NCI-H510A treated with DMSO at 0.1 percent for 48 hours (cell line): ENCODE data around the gene ANKRD33.

Experiments used
- DNase-seq: peaks from one replicate; lab custom pipeline; 2025; lab: John Stamatoyannopoulos, UW

ANKRD33 gene

GRCh38 chr12:51920046-51920445 lies 32.1 kb downstream of the ANKRD33 start:
- no peak for DNase-seq

GRCh38 chr12:51921017-51921725 lies 33.3 kb downstream of the ANKRD33 start:
- no peak for DNase-seq

GRCh38 chr12:51922146-51922545 lies 34.2 kb downstream of the ANKRD33 start:
- no peak for DNase-seq

GRCh38 chr12:51922762-51923505 lies 35.0 kb downstream of the ANKRD33 start:
- no peak for DNase-seq

GRCh38 chr12:51923506-51924365 lies 35.8 kb downstream of the ANKRD33 start:
- no peak for DNase-seq

- DNase-seq, result no peak
Observed at GRCh38 chr12:51924551-51925319, 36.8 kb downstream of the ANKRD33 start.

- no peak for DNase-seq
Observed at GRCh38 chr12:51925346-51926063, 37.6 kb downstream of the ANKRD33 start.

GRCh38 chr12:51926064-51926632 lies 38.2 kb downstream of the ANKRD33 start:
- no peak for DNase-seq

GRCh38 chr12:51926718-51927117 lies 38.8 kb downstream of the ANKRD33 start:
- peak; percentile 64 for DNase-seq

GRCh38 chr12:51932218-51933076 lies 44.5 kb downstream of the ANKRD33 start:
- DNase-seq, result no peak

GRCh38 chr12:51934080-51934479 lies 46.2 kb downstream of the ANKRD33 start:
- DNase-seq, result no peak

- no peak for DNase-seq
Observed at GRCh38 chr12:51937926-51938325, 50.0 kb downstream of the ANKRD33 start.

GRCh38 chr12:51938726-51939125 lies 50.8 kb downstream of the ANKRD33 start:
- DNase-seq, result no peak

GRCh38 chr12:51941011-51941581 lies 53.2 kb downstream of the ANKRD33 start:
- DNase-seq, result peak; percentile 69
